HG03575 (cell line): ENCODE data around the gene ASCC1.

Source experiments
- ATAC-seq: cut with Tn5 transposase; IDR thresholded peaks from one replicate; pipeline ENCODE4 v1.9.1; 2021; ENCODE audit not compliant: unreplicated experiment, insufficient number of reproducible peaks, low FRiP score; ENCODE audit errors: extremely low read depth

Gene ASCC1

DNA sequence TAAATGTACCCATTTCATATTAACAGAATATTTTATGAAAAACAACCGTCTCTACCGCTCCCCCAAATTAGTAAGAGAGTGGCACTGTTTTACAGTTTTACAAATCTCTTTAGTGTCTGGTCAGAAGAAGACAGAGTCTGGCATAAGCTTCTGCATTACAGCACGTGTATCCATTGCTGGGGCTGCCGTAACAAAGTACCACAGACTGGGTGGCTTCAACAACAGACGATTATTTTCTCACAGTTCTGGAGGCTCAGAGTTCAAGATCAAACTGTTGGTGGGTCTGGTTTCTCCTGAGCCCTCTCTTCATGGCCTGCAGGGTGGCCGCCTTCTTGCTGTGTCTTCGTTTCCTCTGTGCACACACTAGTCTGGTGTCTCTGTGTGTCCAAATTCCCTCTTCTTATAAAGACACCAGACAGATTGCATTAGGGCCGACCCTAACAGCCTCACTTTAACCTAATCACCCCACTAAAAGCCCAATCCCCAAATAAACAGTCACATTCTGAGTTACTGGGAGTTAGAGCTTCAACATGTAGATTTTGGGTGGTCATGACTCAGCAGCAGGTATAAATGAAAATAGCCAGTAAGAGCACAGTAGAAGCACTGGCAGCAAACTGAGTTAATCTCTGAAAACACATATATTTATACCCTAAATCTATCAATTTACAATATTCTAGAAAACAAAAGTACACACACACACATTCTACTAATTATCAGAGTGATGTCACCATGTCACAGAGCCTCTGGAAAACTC lies 123.7 kb downstream of the ASCC1 start:
- ATAC-seq: no peak

- ATAC-seq: no peak
These were observed 125.8 kb downstream of the ASCC1 start for GRCh38 chr10:72090326-72090725.

- no peak for ATAC-seq
These were observed 126.5 kb downstream of the ASCC1 start for GRCh38 chr10:72089618-72090017.

DNA sequence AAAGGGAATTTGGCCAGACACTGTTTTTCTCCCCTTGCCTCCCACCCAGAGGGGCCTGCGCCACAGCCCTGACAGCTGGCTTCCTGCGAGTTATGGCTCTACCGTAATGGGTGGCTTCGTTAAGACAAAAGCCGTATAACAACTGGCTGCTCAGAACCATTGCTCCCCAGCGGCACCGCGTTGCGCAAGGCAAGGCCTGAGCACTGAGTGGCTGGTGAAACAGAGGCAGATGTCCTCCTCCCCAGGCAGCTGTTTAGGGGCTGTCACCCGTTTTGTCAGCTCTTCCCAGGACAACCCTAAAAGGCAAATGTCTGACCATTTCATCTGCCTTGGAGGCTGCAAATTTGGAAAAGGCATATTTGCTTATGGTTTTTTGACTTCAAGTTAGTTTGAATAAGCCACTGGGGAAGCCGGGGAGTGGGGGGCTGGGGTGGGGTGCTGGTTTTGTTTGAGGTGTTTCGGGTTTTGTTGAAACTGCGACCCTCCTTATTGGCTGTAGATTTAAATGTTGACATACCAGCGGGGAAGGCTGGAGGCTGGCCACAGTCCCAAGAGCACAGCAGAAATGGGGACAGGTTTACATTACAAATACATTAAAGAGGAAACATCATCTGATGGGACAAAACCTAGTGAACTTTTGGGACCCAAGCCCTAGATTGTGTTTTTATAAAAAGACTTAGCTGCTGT lies 127.0 kb downstream of the ASCC1 start:
- ATAC-seq: no peak

- no peak for ATAC-seq
These were observed 127.8 kb downstream of the ASCC1 start, which contains the start of gene SPOCK2 for GRCh38 chr10:72087969-72088888. Gene SPOCK2 (minus strand): TSS chr10:72088551. CDS start chr10:72088328, 223 bp downstream.

DNA sequence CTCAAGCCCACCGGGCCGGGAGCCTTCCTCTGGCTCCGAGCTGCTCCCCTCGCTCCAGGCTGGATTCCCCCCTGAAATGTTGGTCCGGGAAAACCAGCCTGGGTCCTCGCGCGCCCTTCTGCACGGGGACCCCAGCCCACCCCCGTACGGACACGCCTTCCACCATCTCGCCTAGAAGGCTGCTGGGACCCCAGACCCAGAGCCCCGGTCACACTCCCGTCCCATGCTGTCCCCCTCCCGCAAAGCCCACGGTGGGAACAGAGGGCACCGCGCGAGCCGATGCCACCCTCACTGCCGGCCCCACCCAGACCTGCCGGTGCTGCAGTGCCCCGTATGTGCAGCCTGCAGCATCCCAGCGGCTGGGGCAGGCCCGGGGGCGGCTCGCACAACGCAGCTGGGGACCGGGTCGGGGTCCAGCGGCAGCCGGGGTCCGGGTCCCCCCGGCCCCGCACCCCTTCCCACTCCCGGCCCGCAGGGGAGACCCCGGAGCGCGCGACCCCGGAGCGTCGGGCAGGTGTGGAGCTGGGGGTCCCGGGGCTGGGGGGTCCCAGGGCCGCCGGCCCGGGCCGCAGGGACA lies 128.6 kb downstream of the ASCC1 start:
- no peak for ATAC-seq

DNA sequence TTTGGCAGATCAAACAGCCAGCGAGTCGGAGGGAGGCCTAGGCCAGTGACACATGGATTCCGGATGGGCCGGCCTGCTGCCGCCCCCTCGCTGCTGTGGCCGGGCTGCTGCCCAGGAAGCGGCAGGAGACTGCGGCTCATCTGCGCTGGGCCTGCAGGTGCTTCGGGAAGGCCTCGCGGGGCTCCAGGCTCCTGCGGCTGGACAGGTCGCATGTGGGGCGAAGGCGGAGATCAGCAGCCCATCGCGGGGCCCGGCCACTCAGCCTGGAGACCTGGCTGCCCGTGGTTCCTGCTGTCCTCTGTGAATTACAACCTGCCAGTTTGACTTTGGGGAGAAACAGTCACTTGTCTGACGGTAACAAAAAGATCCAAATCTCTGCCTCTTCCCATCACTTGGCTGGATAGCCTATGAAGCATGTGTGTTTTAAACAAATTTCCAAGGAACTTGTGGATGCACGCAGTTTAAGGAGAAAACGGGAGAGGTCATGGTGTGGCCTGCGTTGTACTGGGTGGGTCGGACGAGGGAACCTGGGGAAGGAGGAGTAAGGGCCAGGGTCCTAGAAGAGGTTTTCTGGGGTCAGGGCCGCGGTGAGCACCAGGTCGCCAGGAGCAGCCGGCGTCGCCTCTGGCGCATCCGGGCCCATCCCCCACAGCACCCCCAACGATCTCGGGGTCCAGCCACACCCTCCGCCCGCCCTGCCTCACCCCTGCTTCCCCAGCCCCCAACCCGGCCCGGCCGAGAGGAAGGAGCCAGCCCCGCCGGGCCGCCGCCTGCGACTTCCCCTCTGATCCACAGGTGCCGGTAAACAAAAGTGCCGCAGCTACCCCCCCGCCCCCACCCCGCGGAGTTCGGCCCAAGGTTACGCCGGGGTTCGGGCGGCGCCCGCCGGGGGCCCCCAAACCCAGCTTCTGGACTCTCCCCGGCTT lies 129.3 kb downstream of the ASCC1 start:
- ATAC-seq: no peak

DNA sequence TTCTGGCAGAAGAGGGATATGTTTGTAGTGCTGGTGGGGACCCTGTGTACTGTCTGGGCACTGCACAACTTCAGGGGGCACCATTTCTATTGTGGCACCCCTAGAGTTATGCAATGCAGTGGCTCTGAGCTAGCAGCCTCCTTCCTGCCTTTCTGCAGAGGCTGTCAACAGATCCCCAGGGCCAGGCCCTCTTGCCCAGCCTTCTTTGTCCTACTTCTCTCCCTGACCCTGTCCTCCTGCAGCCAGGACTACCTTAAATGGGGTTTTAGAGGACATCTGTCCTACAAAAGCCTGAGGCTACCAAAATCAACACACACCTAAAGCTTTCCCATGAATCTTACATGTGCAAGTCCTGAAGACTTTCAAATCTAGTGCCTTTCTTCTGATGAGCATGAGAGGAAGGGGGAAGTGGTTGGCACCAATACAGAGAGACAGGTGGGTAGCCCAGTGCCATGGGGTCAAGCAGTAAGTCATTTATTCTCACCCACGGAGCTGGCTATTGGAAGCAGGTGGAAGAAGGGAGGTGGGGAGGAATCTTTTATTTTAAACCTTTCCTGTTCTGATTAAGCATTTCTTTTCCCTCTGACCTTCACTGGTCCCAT lies 130.1 kb downstream of the ASCC1 start:
- no peak for ATAC-seq

- no peak for ATAC-seq
These were observed 130.9 kb downstream of the ASCC1 start for GRCh38 chr10:72085166-72085565.

- ATAC-seq: no peak
These were observed 132.2 kb downstream of the ASCC1 start for GRCh38 chr10:72083790-72084459.

DNA sequence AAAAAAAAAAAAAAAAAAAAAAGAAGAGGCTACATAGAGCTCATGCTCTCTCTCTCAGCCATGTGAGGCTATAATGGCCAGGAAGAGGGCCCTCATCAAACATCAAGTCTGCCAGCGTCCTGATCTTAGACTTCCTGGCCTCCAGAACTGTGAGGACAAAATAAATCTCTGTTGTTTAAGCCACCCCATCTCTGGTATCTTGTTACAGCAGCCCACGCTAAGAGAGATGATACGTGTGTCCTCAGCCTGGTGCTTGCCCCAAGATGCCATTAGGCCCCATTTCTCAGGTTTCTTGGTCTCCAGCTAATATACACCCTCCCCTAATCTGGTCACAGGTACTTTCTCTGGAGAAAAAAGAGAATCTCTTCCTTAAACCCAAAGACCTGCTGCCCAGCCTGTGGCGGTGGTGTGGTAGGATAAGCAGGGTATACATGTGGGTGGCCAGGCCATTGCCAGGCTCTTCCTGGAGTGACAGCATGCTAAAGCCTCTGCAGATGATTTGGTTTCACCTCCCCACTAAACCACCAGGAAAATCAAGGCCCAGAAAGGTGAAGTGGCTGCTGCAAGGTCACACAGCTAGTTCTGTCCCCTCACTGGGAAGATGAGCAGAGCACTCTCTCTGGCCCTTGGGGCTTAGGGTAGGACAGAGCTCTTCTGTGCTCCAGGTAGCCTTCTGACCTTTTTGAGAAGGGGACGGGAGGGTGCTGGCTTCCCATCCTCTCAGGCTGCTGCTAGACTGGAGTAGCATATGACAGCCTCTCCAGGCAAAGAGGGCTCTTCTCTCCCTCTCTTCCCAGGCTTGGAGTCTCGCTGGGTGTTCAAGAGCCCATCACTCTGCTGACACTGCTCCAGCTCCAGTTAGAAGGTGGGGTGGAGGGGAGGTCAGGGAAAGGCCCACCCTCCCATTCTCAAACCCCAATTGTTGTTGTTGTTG lies 133.0 kb downstream of the ASCC1 start:
- no peak for ATAC-seq

DNA sequence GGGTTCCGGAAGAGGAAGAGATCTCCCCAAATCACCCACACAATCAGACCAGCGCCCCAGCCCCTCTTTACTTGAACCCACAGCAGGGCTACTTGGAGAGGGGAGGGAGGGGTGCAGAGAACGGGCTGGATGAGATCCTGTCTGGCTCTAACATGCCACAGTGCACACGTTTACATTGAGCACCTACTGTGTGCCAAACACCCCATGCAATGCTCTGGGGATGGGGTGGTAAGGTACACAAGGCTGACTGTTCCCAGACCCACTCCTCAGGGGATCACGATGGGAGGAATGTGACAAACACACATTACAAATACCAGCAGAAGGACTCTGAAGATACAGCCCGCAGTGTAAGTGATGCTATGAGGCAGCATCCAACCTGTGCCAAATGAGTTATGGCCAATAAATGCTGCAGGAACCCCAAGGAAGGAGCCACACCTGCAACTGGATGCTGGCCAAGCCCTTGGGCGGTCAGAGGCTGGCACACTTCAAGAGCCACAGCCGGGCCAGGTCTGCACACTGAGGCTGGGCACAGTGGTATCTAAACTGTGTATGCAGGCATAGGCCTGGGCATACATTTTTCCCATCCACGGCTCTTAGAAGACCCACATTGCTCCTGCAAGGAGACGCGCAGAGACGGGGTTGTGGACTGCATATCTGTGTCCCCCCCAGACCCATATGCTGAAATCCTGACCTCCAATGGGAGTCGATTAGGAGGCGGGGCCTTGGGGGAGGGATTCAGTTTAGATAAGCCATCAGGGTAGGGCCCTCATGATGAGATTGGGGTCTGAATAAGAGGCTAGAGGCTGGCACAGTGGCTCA lies 134.1 kb downstream of the ASCC1 start:
- no peak for ATAC-seq

DNA sequence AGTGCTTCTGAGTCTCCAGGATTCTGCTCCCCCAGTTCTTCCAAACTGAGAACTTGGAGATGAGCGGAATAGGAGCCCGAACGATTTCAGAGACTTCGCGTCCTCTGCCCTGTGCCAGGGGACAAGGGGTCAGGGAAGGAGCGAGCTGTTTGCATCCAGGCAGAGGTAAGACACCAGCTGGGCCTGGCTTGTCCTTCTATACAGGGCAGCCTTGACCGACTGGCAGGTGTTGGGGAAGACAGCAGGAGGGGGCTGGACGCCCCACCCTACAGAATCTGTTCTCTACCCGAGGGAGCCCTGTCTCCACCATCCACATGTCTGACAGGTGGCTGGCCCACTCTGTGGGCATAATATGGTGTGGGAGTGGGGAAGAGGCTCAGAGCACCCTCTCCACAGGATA lies 134.9 kb downstream of the ASCC1 start:
- no peak for ATAC-seq

- ATAC-seq: no peak
These were observed 135.8 kb downstream of the ASCC1 start for GRCh38 chr10:72080042-72080975.

DNA sequence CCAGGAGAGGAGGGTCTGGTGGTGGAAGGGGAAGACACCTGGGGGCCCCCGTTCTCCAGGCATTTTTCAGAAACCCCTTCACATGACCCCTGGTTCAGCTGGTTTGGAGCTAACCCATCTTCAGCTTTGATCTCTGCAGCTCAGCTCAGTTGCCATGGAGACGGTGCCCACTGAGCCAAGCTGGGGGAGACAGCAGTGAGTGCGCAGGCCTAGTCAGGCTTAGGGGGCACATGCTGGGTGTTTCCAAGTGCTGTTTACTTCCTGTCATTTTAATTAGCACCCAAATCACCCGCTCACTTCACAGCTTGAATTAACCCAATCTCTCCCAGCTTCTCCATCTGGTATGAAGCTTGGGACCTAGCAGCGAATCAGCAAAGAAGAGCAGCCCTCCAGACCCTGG lies 136.7 kb downstream of the ASCC1 start:
- no peak for ATAC-seq
